HepG2 (cell line): ENCODE data around the gene ZBP1. TPM values are rescaled to one million over a fixed set of nuclear protein-coding genes. Genes with fewer than 3 reads are reported as not detected.

Experiments used
- ARID5B ChIP-seq: IDR thresholded peaks from 2 replicates; pipeline ENCODE4 v1.4.0; 2020; ENCODE audit warnings: mild to moderate bottlenecking, missing genetic modification reagents
- DR1 ChIP-seq: sonication (generic); formaldehyde crosslinking; IDR thresholded peaks from 2 replicates; pipeline ENCODE4 v1.8.0; 2021; ENCODE audit warnings: mild to moderate bottlenecking, missing genetic modification reagents, inconsistent platforms
- EZH2 ChIP-seq: conservative IDR thresholded peaks from 2 replicates; pipeline ENCODE4 v1.6.1; 2012; ENCODE audit warnings: mild to moderate bottlenecking, low read depth, low read length, moderate library complexity
- FOSL1 ChIP-seq: sonication (generic); formaldehyde crosslinking; IDR thresholded peaks from 2 replicates; pipeline ENCODE4 v1.9.0; 2021; ENCODE audit warnings: missing genetic modification reagents, borderline replicate concordance
- FOXK2 ChIP-seq: fragments of 450-650 bp; IDR thresholded peaks from 2 replicates; pipeline ENCODE4 v1.6.1; 2016
- HMG20A ChIP-seq: IDR thresholded peaks from 2 replicates; pipeline ENCODE4 v1.6.1; 2016; ENCODE audit warnings: borderline replicate concordance
- KDM5B ChIP-seq: sonication (generic); formaldehyde crosslinking; IDR thresholded peaks from 2 replicates; pipeline ENCODE4 v1.4.0; 2020; ENCODE audit warnings: missing genetic modification reagents, mild to moderate bottlenecking, borderline replicate concordance
- MXI1 ChIP-seq: IDR thresholded peaks from 3 replicates; pipeline ENCODE4 v1.6.1; 2012; ENCODE audit warnings: low read depth, low read length, inconsistent platforms, borderline replicate concordance
- NFKB2 ChIP-seq: sonication (generic); formaldehyde crosslinking; IDR thresholded peaks from 2 replicates; pipeline ENCODE4 v1.4.0; 2020; ENCODE audit warnings: missing genetic modification reagents, borderline replicate concordance
- SUZ12 ChIP-seq: fragments of 150-350 bp; IDR thresholded peaks from 2 replicates; pipeline ENCODE4 v1.6.1; 2014; ENCODE audit warnings: low read depth, low read length
- ZFP41 ChIP-seq: sonication (generic); formaldehyde crosslinking; IDR thresholded peaks from 2 replicates; pipeline ENCODE4 v1.4.0; 2020; ENCODE audit warnings: mild to moderate bottlenecking, missing genetic modification reagents, borderline replicate concordance
- ZNF18 ChIP-seq: sonication (generic); formaldehyde crosslinking; IDR thresholded peaks from 2 replicates; pipeline ENCODE4 v1.8.0; 2022; ENCODE audit warnings: mild to moderate bottlenecking, missing genetic modification reagents; ENCODE audit not compliant: insufficient replicate concordance
- ZNF260 ChIP-seq: sonication (generic); formaldehyde crosslinking; IDR thresholded peaks from 2 replicates; pipeline ENCODE4 v1.4.0; 2020; ENCODE audit warnings: missing genetic modification reagents, low read depth, mild to moderate bottlenecking, borderline replicate concordance
- ZNF317 ChIP-seq: sonication (generic); formaldehyde crosslinking; IDR thresholded peaks from 2 replicates; pipeline ENCODE4 v1.5.0; 2020; ENCODE audit warnings: mild to moderate bottlenecking, missing genetic modification reagents
- polyA plus RNA-seq, 8 experiments: library from polyadenylated mRNA; depleted of rRNA in 3 of 8; stranded (reverse) in 7 of 8; unstranded in 1 of 8; fragments of >200 nt; fragmentation: Illumina TruSeq in 4 of 8; extraction: Trizol in 4 of 8; gene quantifications; 2 replicates each; pipeline versions ENCODE4 v1.2.1 to v1.2.3, GENCODE V29; 2011 to 2016; ENCODE audit warnings: low read depth in 4 of 8, missing spikeins in 1 of 8, mixed read lengths in 1 of 8; ENCODE audit not compliant: insufficient read depth in 1 of 8
- total RNA-seq, 5 experiments: library from RNA; depleted of rRNA; stranded (reverse); fragments of >200 nt; fragmentation: Illumina TruSeq; extraction: Trizol; gene quantifications; 2 replicates each; pipeline ENCODE4 v1.2.3, GENCODE V29; 2016; ENCODE audit warnings: low read depth in 1 of 5
- TF ChIP-seq, protein P1 (sequence below): sonication (generic); formaldehyde crosslinking; IDR thresholded peaks from 2 replicates; pipeline ENCODE4 v1.4.0; 2020; ENCODE audit warnings: missing genetic modification reagents
- TF ChIP-seq, protein P2 (sequence below): IDR thresholded peaks from 2 replicates; pipeline ENCODE4 v1.6.1; 2016; ENCODE audit warnings: control low read depth
- TF ChIP-seq, protein P3 (sequence below): IDR thresholded peaks from 2 replicates; pipeline ENCODE4 v1.6.1; 2016
- TF ChIP-seq, protein P4 (sequence below): sonication (generic); formaldehyde crosslinking; IDR thresholded peaks from 2 replicates; pipeline ENCODE4 v1.4.0; 2020; ENCODE audit warnings: missing genetic modification reagents, borderline replicate concordance

ZBP1 gene
- total and polyA plus RNA-seq, 2 of the 13 experiments (the other 11 are each of a cell fraction or from before 2014, with no cell fraction given): not detected

DNA sequence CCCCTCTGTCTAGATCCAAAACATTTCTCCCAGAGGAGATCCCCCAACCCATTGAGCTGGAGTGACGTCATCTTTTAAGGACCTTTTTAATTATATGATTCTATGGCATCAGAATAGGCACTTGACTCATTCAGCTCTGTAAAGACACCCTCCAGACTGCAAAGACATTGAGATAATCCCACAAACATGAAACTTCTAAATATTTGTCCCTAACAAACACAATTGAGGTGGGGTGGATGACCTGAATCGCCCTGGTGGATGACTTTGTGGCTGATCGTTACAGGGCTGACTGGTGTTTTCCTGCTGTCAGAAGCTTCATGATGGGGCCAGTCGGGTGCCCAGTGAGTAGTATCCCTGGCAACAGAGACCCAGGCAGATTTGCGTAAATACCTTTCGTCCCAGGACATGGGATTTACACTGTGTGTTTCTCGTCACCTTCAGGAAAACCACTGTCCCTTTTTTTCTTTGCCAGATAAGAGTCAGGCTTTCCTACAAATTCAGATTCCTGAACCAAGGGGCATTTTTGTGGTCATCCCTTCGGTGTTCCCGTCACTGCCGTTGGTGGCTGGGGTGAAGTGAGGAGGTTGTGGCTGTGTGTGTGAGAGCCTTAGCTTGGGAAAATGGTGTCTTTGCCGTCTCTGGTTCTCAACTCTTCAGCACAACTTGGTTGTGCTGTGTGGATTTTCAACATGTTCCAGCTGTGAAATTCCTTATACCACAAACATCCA, 64.6 kb downstream of the ZBP1 start (continued):
- TF ChIP-seq, protein P1, sequence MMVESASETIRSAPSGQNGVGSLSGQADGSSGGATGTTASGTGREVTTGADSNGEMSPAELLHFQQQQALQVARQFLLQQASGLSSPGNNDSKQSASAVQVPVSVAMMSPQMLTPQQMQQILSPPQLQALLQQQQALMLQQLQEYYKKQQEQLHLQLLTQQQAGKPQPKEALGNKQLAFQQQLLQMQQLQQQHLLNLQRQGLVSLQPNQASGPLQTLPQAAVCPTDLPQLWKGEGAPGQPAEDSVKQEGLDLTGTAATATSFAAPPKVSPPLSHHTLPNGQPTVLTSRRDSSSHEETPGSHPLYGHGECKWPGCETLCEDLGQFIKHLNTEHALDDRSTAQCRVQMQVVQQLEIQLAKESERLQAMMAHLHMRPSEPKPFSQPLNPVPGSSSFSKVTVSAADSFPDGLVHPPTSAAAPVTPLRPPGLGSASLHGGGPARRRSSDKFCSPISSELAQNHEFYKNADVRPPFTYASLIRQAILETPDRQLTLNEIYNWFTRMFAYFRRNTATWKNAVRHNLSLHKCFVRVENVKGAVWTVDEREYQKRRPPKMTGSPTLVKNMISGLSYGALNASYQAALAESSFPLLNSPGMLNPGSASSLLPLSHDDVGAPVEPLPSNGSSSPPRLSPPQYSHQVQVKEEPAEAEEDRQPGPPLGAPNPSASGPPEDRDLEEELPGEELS (CRISPR knock-in tag): 0 out of 2 replicates have a peak, but pooled peaks have one; percentile 14
- TF ChIP-seq ZFP41 (CRISPR knock-in tag) (no peak; the same call in 1 of the 2 replicates), ZNF260 (no peak), FOSL1 (CRISPR knock-in tag) (no peak), MXI1 (peak; percentile 73; the same call in 2 of the 3 replicates), ZNF317 (CRISPR knock-in tag) (0 out of 2 replicates have a peak, but pooled peaks have one; percentile 10), KDM5B (CRISPR knock-in tag) (no peak), ARID5B (peak; percentile 68; the same call in 1 of the 2 replicates), HMG20A (CRISPR knock-in tag) (peak; percentile 53), EZH2 (no peak), SUZ12 (no peak), ZNF18 (CRISPR knock-in tag) (no peak), DR1 (no peak), NFKB2 (CRISPR knock-in tag) (no peak), FOXK2 (no peak)
- TF ChIP-seq, protein P2, sequence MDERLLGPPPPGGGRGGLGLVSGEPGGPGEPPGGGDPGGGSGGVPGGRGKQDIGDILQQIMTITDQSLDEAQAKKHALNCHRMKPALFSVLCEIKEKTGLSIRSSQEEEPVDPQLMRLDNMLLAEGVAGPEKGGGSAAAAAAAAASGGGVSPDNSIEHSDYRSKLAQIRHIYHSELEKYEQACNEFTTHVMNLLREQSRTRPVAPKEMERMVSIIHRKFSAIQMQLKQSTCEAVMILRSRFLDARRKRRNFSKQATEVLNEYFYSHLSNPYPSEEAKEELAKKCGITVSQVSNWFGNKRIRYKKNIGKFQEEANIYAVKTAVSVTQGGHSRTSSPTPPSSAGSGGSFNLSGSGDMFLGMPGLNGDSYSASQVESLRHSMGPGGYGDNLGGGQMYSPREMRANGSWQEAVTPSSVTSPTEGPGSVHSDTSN: 0 out of 2 replicates have a peak, but pooled peaks have one; percentile 13
- TF ChIP-seq, protein P3, sequence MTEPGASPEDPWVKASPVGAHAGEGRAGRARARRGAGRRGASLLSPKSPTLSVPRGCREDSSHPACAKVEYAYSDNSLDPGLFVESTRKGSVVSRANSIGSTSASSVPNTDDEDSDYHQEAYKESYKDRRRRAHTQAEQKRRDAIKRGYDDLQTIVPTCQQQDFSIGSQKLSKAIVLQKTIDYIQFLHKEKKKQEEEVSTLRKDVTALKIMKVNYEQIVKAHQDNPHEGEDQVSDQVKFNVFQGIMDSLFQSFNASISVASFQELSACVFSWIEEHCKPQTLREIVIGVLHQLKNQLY (CRISPR knock-in tag): no peak
- TF ChIP-seq, protein P4, sequence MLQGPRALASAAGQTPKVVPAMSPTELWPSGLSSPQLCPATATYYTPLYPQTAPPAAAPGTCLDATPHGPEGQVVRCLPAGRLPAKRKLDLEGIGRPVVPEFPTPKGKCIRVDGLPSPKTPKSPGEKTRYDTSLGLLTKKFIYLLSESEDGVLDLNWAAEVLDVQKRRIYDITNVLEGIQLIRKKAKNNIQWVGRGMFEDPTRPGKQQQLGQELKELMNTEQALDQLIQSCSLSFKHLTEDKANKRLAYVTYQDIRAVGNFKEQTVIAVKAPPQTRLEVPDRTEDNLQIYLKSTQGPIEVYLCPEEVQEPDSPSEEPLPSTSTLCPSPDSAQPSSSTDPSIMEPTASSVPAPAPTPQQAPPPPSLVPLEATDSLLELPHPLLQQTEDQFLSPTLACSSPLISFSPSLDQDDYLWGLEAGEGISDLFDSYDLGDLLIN: no peak
